HCT116 (cell line): Measurements from ENCODE around the gene MYEOV. TPM values are rescaled to one million over a fixed set of nuclear protein-coding genes. Genes with fewer than 3 reads are reported as not detected.

ENCODE experiments used
- ATAC-seq: fragments of 200-7000 bp; cut with Tn5 transposase; 2 replicates; pipeline ENCODE4 v1.9.1; 2020; ENCODE audit warnings: mild to moderate bottlenecking, moderate library complexity
- BruUV-seq: library from RNA; stranded (reverse); fragments of 400-500 nt; replicated peaks from 2 replicates; lab custom pipeline; 2021; lab: Mats Ljungman, UMichigan
- CTCF ChIA-PET: fragments of 300-600 bp; sonication (Branson Sonifier 250); formaldehyde crosslinking; loops from one replicate; lab custom pipeline; 2021; ENCODE audit warnings: antibody characterized with exemption; lab: Charles Lee
- POLR2A ChIA-PET: fragments of 300-600, 350-600 bp; sonication (Branson Sonifier 250); formaldehyde crosslinking; loops from one replicate; lab custom pipeline; 2021; ENCODE audit warnings: antibody characterized with exemption; lab: Charles Lee
- RAD21 ChIA-PET, 2 experiments: fragments of 300-600 bp; sonication (Branson Sonifier 250); formaldehyde crosslinking; loops; one replicate each; lab custom pipeline; 2023; ENCODE audit warnings: low total read pairs in 2 of 2; ENCODE audit not compliant: uncharacterized antibody in 2 of 2, unreplicated experiment in 2 of 2, low non-redundant PET in 1 of 2; lab: Charles Lee
- DNase-seq: peaks from one replicate; pipeline ENCODE4 v3.0.0-alpha.2; 2010; ENCODE audit warnings: low read depth, low spot score
- H2AFZ ChIP-seq: fragments of 200-600 bp; shearing (Covaris generic), sonication (generic); 2 replicates; pipeline ENCODE4 v1.6.1; 2017; ENCODE audit warnings: low read depth, mixed run types, mixed read lengths, antibody characterized with exemption, low read length; ENCODE audit not compliant: poor library complexity, severe bottlenecking
- H3K27ac ChIP-seq: 2 replicates; pipeline ENCODE4 v1.5.1; 2012; ENCODE audit warnings: low read depth, low read length
- H3K27me3 ChIP-seq: fragments of 200-600 bp; sonication (generic); 2 replicates; pipeline ENCODE4 v1.6.1; 2016; ENCODE audit warnings: mixed run types, low read length, mixed read lengths; ENCODE audit not compliant: insufficient read depth
- H3K36me3 ChIP-seq, 2 experiments: fragments of 200-500 bp in 1 of 2; fragments of 200-600 bp in 1 of 2; sonication (Bioruptor generic) in 1 of 2; sonication (generic) in 1 of 2; 2 replicates each; pipeline versions ENCODE4 v1.5.1 to v1.6.1; 2014 to 2016; ENCODE audit warnings: low read length in 2 of 2, inconsistent platforms in 1 of 2, mixed read lengths in 1 of 2, mixed run types in 1 of 2; ENCODE audit not compliant: insufficient read depth in 2 of 2, control insufficient read depth in 1 of 2
- H3K4me1 ChIP-seq, 2 experiments: fragments of 200-600 bp in 1 of 2; sonication (generic) in 1 of 2; 2 replicates each; pipeline versions ENCODE4 v1.5.1 to v1.6.1; 2012 to 2017; ENCODE audit warnings: low read length in 2 of 2, inconsistent platforms in 1 of 2, mild to moderate bottlenecking in 1 of 2, mixed read lengths in 1 of 2, mixed run types in 1 of 2, moderate library complexity in 1 of 2; ENCODE audit not compliant: insufficient read depth in 2 of 2, control insufficient read depth in 1 of 2
- H3K4me2 ChIP-seq: fragments of 200-600 bp; sonication (generic); 2 replicates; pipeline ENCODE4 v1.6.1; 2017; ENCODE audit warnings: mixed run types, low read length, mixed read lengths
- H3K4me3 ChIP-seq, 2 experiments: fragments of 200-600 bp in 1 of 2; sonication (generic) in 1 of 2; replicated peaks in 1 of 2; 2 replicates each; pipeline ENCODE4 v1.5.1; 2011 to 2016; ENCODE audit warnings: low read length in 2 of 2, control low read depth in 1 of 2, low read depth in 1 of 2, mild to moderate bottlenecking in 1 of 2, mixed read lengths in 1 of 2, mixed run types in 1 of 2
- H3K79me2 ChIP-seq: fragments of 200-600 bp; sonication (generic); 2 replicates; pipeline ENCODE4 v1.6.1; 2017; ENCODE audit warnings: mild to moderate bottlenecking, mixed run types, low read length, moderate library complexity, mixed read lengths; ENCODE audit not compliant: insufficient read depth
- H3K9ac ChIP-seq: fragments of 200-600 bp; sonication (generic); 2 replicates; pipeline ENCODE4 v1.6.1; 2016; ENCODE audit warnings: low read length, mixed read lengths
- H3K9me2 ChIP-seq: fragments of 200-600 bp; sonication (generic), shearing (Covaris generic); 2 replicates; pipeline ENCODE4 v1.6.1; 2017; ENCODE audit warnings: mixed run types, mild to moderate bottlenecking, moderate library complexity; ENCODE audit not compliant: insufficient read depth
- H3K9me3 ChIP-seq, 2 experiments: fragments of 200-500 bp in 1 of 2; fragments of 200-600 bp in 1 of 2; sonication (Bioruptor generic) in 1 of 2; sonication (generic) in 1 of 2; 2 replicates each; pipeline ENCODE4 v1.6.1; 2014 to 2017; ENCODE audit warnings: low read length in 2 of 2, mixed read lengths in 2 of 2, inconsistent platforms in 1 of 2, low read depth in 1 of 2, mild to moderate bottlenecking in 1 of 2, mixed run types in 1 of 2, moderate library complexity in 1 of 2; ENCODE audit not compliant: control insufficient read depth in 1 of 2, insufficient read depth in 1 of 2
- H4K20me1 ChIP-seq: fragments of 200-600 bp; sonication (generic), shearing (Covaris generic); 2 replicates; pipeline ENCODE4 v1.6.1; 2017; ENCODE audit warnings: mixed run types, mild to moderate bottlenecking, moderate library complexity; ENCODE audit not compliant: insufficient read depth
- CBX3 ChIP-seq: IDR thresholded peaks from 2 replicates; pipeline ENCODE4 v1.6.1; 2012; ENCODE audit warnings: low read depth
- CEBPB ChIP-seq: IDR thresholded peaks from 2 replicates; pipeline ENCODE4 v1.6.1; 2012; ENCODE audit warnings: low read depth
- EGR1 ChIP-seq: IDR thresholded peaks from 2 replicates; pipeline ENCODE4 v1.6.1; 2012; ENCODE audit warnings: low read depth
- EZH2phosphoT487 ChIP-seq: fragments of 200-600 bp; IDR thresholded peaks from 2 replicates; pipeline ENCODE4 v1.6.1; 2018; ENCODE audit warnings: antibody characterized with exemption, borderline replicate concordance
- FOSL1 ChIP-seq: IDR thresholded peaks from 2 replicates; pipeline ENCODE4 v1.6.1; 2012; ENCODE audit warnings: low read depth
- JUND ChIP-seq: IDR thresholded peaks from 2 replicates; pipeline ENCODE4 v1.6.1; 2012
- MAX ChIP-seq: IDR thresholded peaks from 2 replicates; pipeline ENCODE4 v1.6.1; 2012
- REST ChIP-seq: IDR thresholded peaks from 2 replicates; pipeline ENCODE4 v1.6.1; 2012; ENCODE audit warnings: low read depth
- SIN3A ChIP-seq: IDR thresholded peaks from 2 replicates; pipeline ENCODE4 v1.6.1; 2012; ENCODE audit warnings: low read depth
- SP1 ChIP-seq: IDR thresholded peaks from 2 replicates; pipeline ENCODE4 v1.6.1; 2012; ENCODE audit warnings: low read depth
- intact Hi-C: fragments of 100-400 bp; cut with micrococcal nuclease; formaldehyde crosslinking; loops from 2 replicates; pipeline ENCODE4 v1.10.0; 2022
- total RNA-seq: library from RNA; stranded (reverse); gene quantifications from one replicate; pipeline ENCODE4 v1.2.1, GENCODE V29; 2021; ENCODE audit not compliant: unreplicated experiment

MYEOV gene
- total RNA-seq, 1 experiment from 2014 or later: 135 TPM

GRCh38 chr11:69321877-69322361 is 28.0 kb downstream of the MYEOV start:
- ChIA-PET CTCF (no interaction called here), RAD21 (no interaction called here), POLR2A (no interaction called here)
- Histone ChIP-seq H3K4me3 (no peak overlapping the region), H3K27ac (peak overlapping the region; percentile 44), H2AFZ (no peak overlapping the region), H3K79me2 (peaks cover 100% of the 10 kb centered on the region), H3K9me3 (no peaks in the 10 kb centered on the region; a peak in 1 of 4 replicates), H3K36me3 (peaks cover 0 to 15% of the 10 kb centered on the region in 2 experiments; a peak in 1 of 4 replicates), H3K4me2 (peak overlapping the region; percentile 58), H3K9ac (peak overlapping the region; percentile 52), H4K20me1 (peaks cover 5% of the 10 kb centered on the region), H3K27me3 (no peaks in the 10 kb centered on the region), H3K9me2 (no peaks in the 10 kb centered on the region), H3K4me1 (peaks cover 13 to 63% of the 10 kb centered on the region in 2 experiments)
- BruUV-seq: no TSS peak
- intact Hi-C loops: no loop called here
- ATAC-seq: peak; percentile 46; the same call in 1 of the 2 replicates
- no peak for DNase-seq
- TF ChIP-seq CEBPB (no peak), EZH2phosphoT487 (no peak), EGR1 (no peak), CBX3 (no peak), MAX (no peak; the same call in 1 of the 2 replicates), JUND (peak; percentile 42), REST (no peak), SP1 (peak; percentile 49; the same call in 1 of the 2 replicates), FOSL1 (peak; percentile 59), SIN3A (no peak)
